GM23338 (cell line): ENCODE data around the gene ZFYVE28. TPM values are rescaled to one million over a fixed set of nuclear protein-coding genes. Genes with fewer than 3 reads are reported as not detected.

Source experiments
- ATAC-seq: fragments of 200-7000 bp; cut with Tn5 transposase; 3 replicates; pipeline ENCODE4 v1.9.1; 2020
- DNase-seq: peaks from one replicate; pipeline ENCODE4 v3.0.0-alpha.2; 2015; ENCODE audit warnings: low spot score
- H2AFZ ChIP-seq: fragments of 200-600 bp; sonication (generic); 2 replicates; pipeline ENCODE4 v1.8.0; 2016; ENCODE audit warnings: antibody characterized with exemption, mild to moderate bottlenecking, moderate library complexity
- H3F3A ChIP-seq: fragments of 200-600 bp; sonication (generic); replicated peaks from 2 replicates; pipeline ENCODE4 v1.8.0; 2017; ENCODE audit warnings: antibody characterized with exemption, mixed run types, low read depth
- H3K27ac ChIP-seq: fragments of 200-600 bp; sonication (generic); 2 replicates; pipeline ENCODE4 v1.6.1; 2016; ENCODE audit warnings: low read depth
- H3K27me3 ChIP-seq: fragments of 200-600 bp; sonication (generic); 2 replicates; pipeline ENCODE4 v1.8.0; 2016; ENCODE audit warnings: mild to moderate bottlenecking, mixed run types, moderate library complexity; ENCODE audit not compliant: insufficient read depth
- H3K36me3 ChIP-seq: fragments of 200-600 bp; sonication (generic); 2 replicates; pipeline ENCODE4 v1.8.0; 2016; ENCODE audit warnings: mild to moderate bottlenecking; ENCODE audit not compliant: insufficient read depth
- H3K4me1 ChIP-seq: fragments of 200-600 bp; sonication (generic); 2 replicates; pipeline ENCODE4 v1.8.0; 2016; ENCODE audit warnings: mild to moderate bottlenecking, moderate library complexity; ENCODE audit not compliant: insufficient read depth
- H3K4me2 ChIP-seq: fragments of 200-600 bp; sonication (generic); 2 replicates; pipeline ENCODE4 v1.7.1; 2017; ENCODE audit warnings: mixed run types
- H3K4me3 ChIP-seq: fragments of 200-600 bp; sonication (generic); 2 replicates; pipeline ENCODE4 v1.6.1; 2016; ENCODE audit warnings: mixed run types
- H3K79me2 ChIP-seq: fragments of 200-600 bp; sonication (generic); replicated peaks from 2 replicates; pipeline ENCODE4 v1.8.0; 2017; ENCODE audit warnings: mild to moderate bottlenecking; ENCODE audit not compliant: insufficient read depth
- H3K9me2 ChIP-seq: fragments of 200-600 bp; sonication (generic); 2 replicates; pipeline ENCODE4 v1.8.0; 2017; ENCODE audit not compliant: insufficient read depth
- H4K20me1 ChIP-seq: fragments of 200-600 bp; sonication (generic); replicated peaks from 2 replicates; pipeline ENCODE4 v1.8.0; 2017; ENCODE audit warnings: mild to moderate bottlenecking; ENCODE audit not compliant: insufficient read depth
- H3K27ac Mint-ChIP-seq: 2 replicates; pipeline ENCODE4 v1.8.0; 2020; ENCODE audit warnings: inconsistent platforms, mild to moderate bottlenecking, moderate library complexity, mixed read lengths
- H3K27me3 Mint-ChIP-seq: 3 replicates; pipeline ENCODE4 v1.8.0; 2022; ENCODE audit warnings: low read depth, mild to moderate bottlenecking, moderate library complexity, mixed read lengths, inconsistent platforms; ENCODE audit not compliant: insufficient read depth, poor library complexity
- H3K36me3 Mint-ChIP-seq: 3 replicates; pipeline ENCODE4 v1.8.0; 2021; ENCODE audit warnings: low read depth, mild to moderate bottlenecking, inconsistent platforms, moderate library complexity, mixed read lengths
- H3K4me1 Mint-ChIP-seq: 3 replicates; pipeline ENCODE4 v1.8.0; 2020; ENCODE audit warnings: mild to moderate bottlenecking, inconsistent platforms, mixed read lengths
- H3K4me3 Mint-ChIP-seq: 3 replicates; pipeline ENCODE4 v1.8.0; 2021; ENCODE audit warnings: moderate library complexity, mild to moderate bottlenecking, inconsistent platforms, mixed read lengths
- H3K9me3 Mint-ChIP-seq: 3 replicates; pipeline ENCODE4 v1.8.0; 2020; ENCODE audit warnings: moderate library complexity, mild to moderate bottlenecking, inconsistent platforms, mixed read lengths
- CREB1 ChIP-seq: fragments of 250-450 bp; sonication (Bioruptor Pico); IDR thresholded peaks from 2 replicates; pipeline ENCODE4 v1.5.0; 2020; ENCODE audit warnings: low read depth, mild to moderate bottlenecking, moderate library complexity
- EZH2 ChIP-seq: fragments of 200-600 bp; sonication (generic); IDR thresholded peaks from one replicate; pipeline ENCODE4 v1.8.0; 2017; ENCODE audit warnings: antibody characterized with exemption, mild to moderate bottlenecking, low read depth; ENCODE audit not compliant: unreplicated experiment
- EZH2phosphoT487 ChIP-seq: fragments of 200-600 bp; sonication (generic); IDR thresholded peaks from one replicate; pipeline ENCODE4 v1.8.1; 2018; ENCODE audit warnings: antibody characterized with exemption; ENCODE audit not compliant: unreplicated experiment
- JUNB ChIP-seq: IDR thresholded peaks from one replicate; pipeline ENCODE4 v1.6.1; 2016; ENCODE audit warnings: antibody characterized with exemption; ENCODE audit not compliant: unreplicated experiment
- NANOG ChIP-seq: IDR thresholded peaks from 2 replicates; pipeline ENCODE4 v1.6.1; 2016; ENCODE audit warnings: antibody characterized with exemption, borderline replicate concordance
- POLR2AphosphoS5 ChIP-seq: IDR thresholded peaks from 2 replicates; pipeline ENCODE4 v1.6.1; 2016; ENCODE audit warnings: antibody characterized with exemption, low read depth
- STAT1 ChIP-seq: IDR thresholded peaks from one replicate; pipeline ENCODE4 v1.6.1; 2016; ENCODE audit warnings: antibody characterized with exemption; ENCODE audit not compliant: unreplicated experiment
- ZNF114 ChIP-seq: fragments of 250-450 bp; sonication (Bioruptor Pico); IDR thresholded peaks from 2 replicates; pipeline ENCODE4 v1.5.0; 2020; ENCODE audit warnings: mild to moderate bottlenecking, moderate library complexity
- ZNF331 ChIP-seq: fragments of 250-450 bp; sonication (Bioruptor Pico); IDR thresholded peaks from 2 replicates; pipeline ENCODE4 v1.5.0; 2020; ENCODE audit warnings: low read depth, mild to moderate bottlenecking, moderate library complexity
- polyA plus RNA-seq: library from polyadenylated mRNA; unstranded; fragments of >200 nt; fragmentation: Nextera tagmentation; extraction: Ambion mirVana; gene quantifications from 2 replicates; pipeline ENCODE4 v1.2.1, GENCODE V29; 2016
- total RNA-seq: library from RNA; depleted of rRNA; stranded (reverse); fragments of >200 nt; shearing (Covaris generic); gene quantifications from 2 replicates; pipeline ENCODE4 v1.2.3, GENCODE V29; 2014
- TF ChIP-seq, protein P1 (sequence below), 2 experiments: fragments of 200-600 bp in 1 of 2; sonication (generic) in 1 of 2; conservative IDR thresholded peaks; 2 replicates each; pipeline versions ENCODE4 v1.5.1 to v1.6.1; 2016 to 2017; ENCODE audit warnings: antibody characterized with exemption in 2 of 2, low read depth in 2 of 2, mild to moderate bottlenecking in 2 of 2, moderate library complexity in 1 of 2
- TF ChIP-seq, protein P2 (sequence below): fragments of 250-450 bp; sonication (Bioruptor Pico); IDR thresholded peaks from 2 replicates; pipeline ENCODE4 v1.5.0; 2020; ENCODE audit warnings: mild to moderate bottlenecking, moderate library complexity
- TF ChIP-seq, protein P3 (sequence below): IDR thresholded peaks from 2 replicates; pipeline ENCODE4 v1.6.1; 2016; ENCODE audit warnings: antibody characterized with exemption
- TF ChIP-seq, protein P4 (sequence below): IDR thresholded peaks from one replicate; pipeline ENCODE4 v1.6.1; 2018; ENCODE audit warnings: antibody characterized with exemption; ENCODE audit not compliant: unreplicated experiment

The ZFYVE28 gene
- total and polyA plus RNA-seq, 2 experiments from 2014 or later, result 2.6 to 4.6 TPM

DNA sequence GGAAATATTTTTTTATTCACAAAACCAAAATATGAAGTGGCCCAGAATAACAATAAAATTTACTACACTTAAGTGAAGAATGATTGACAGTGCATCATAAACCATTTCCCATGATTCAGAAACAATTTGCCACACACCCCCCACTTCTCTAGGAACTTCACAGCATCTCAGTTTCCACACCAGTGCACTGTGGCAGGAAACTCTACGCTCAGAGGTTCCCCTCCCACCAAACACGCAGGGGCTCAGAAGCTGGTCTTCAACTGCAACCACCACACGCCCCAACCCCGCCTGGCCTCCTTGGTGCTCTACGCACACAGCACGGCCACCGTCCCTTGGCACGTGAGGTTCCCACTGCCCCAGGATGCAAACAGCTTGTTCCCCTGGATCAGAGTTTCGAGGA is 63.7 kb downstream of the ZFYVE28 start:
- Mint-ChIP-seq H3K36me3 (no peaks in the 10 kb centered on the region), H3K4me3 (no peak overlapping the region), H3K27me3 (peaks cover 12% of the 10 kb centered on the region), H3K9me3 (no peaks in the 10 kb centered on the region; the same call in 2 of the 3 replicates), H3K27ac (no peak overlapping the region), H3K4me1 (no peaks in the 10 kb centered on the region; the same call in 1 of the 3 replicates)
- DNase-seq, result no peak
- Histone ChIP-seq H2AFZ (no peak overlapping the region), H3K4me2 (no peak overlapping the region), H3K36me3 (no peaks in the 10 kb centered on the region), H3K27me3 (no peaks in the 10 kb centered on the region), H3F3A (no peaks in the 10 kb centered on the region), H3K27ac (no peak overlapping the region), H4K20me1 (no peaks in the 10 kb centered on the region), H3K4me3 (no peak overlapping the region), H3K9me2 (no peaks in the 10 kb centered on the region), H3K4me1 (no peaks in the 10 kb centered on the region), H3K79me2 (no peaks in the 10 kb centered on the region)
- TF ChIP-seq EZH2 (no peak), CREB1 (no peak), EZH2phosphoT487 (no peak), NANOG (no peak), ZNF114 (CRISPR knock-in tag) (no peak), STAT1 (no peak), JUNB (no peak), ZNF331 (CRISPR knock-in tag) (no peak), POLR2AphosphoS5 (no peak)
- TF ChIP-seq, protein P1, sequence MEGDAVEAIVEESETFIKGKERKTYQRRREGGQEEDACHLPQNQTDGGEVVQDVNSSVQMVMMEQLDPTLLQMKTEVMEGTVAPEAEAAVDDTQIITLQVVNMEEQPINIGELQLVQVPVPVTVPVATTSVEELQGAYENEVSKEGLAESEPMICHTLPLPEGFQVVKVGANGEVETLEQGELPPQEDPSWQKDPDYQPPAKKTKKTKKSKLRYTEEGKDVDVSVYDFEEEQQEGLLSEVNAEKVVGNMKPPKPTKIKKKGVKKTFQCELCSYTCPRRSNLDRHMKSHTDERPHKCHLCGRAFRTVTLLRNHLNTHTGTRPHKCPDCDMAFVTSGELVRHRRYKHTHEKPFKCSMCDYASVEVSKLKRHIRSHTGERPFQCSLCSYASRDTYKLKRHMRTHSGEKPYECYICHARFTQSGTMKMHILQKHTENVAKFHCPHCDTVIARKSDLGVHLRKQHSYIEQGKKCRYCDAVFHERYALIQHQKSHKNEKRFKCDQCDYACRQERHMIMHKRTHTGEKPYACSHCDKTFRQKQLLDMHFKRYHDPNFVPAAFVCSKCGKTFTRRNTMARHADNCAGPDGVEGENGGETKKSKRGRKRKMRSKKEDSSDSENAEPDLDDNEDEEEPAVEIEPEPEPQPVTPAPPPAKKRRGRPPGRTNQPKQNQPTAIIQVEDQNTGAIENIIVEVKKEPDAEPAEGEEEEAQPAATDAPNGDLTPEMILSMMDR (conservative IDR thresholded peaks at IDR 0.05; ENCODE audit: low read depth in 2 of 2), result no peak
- TF ChIP-seq, protein P2, sequence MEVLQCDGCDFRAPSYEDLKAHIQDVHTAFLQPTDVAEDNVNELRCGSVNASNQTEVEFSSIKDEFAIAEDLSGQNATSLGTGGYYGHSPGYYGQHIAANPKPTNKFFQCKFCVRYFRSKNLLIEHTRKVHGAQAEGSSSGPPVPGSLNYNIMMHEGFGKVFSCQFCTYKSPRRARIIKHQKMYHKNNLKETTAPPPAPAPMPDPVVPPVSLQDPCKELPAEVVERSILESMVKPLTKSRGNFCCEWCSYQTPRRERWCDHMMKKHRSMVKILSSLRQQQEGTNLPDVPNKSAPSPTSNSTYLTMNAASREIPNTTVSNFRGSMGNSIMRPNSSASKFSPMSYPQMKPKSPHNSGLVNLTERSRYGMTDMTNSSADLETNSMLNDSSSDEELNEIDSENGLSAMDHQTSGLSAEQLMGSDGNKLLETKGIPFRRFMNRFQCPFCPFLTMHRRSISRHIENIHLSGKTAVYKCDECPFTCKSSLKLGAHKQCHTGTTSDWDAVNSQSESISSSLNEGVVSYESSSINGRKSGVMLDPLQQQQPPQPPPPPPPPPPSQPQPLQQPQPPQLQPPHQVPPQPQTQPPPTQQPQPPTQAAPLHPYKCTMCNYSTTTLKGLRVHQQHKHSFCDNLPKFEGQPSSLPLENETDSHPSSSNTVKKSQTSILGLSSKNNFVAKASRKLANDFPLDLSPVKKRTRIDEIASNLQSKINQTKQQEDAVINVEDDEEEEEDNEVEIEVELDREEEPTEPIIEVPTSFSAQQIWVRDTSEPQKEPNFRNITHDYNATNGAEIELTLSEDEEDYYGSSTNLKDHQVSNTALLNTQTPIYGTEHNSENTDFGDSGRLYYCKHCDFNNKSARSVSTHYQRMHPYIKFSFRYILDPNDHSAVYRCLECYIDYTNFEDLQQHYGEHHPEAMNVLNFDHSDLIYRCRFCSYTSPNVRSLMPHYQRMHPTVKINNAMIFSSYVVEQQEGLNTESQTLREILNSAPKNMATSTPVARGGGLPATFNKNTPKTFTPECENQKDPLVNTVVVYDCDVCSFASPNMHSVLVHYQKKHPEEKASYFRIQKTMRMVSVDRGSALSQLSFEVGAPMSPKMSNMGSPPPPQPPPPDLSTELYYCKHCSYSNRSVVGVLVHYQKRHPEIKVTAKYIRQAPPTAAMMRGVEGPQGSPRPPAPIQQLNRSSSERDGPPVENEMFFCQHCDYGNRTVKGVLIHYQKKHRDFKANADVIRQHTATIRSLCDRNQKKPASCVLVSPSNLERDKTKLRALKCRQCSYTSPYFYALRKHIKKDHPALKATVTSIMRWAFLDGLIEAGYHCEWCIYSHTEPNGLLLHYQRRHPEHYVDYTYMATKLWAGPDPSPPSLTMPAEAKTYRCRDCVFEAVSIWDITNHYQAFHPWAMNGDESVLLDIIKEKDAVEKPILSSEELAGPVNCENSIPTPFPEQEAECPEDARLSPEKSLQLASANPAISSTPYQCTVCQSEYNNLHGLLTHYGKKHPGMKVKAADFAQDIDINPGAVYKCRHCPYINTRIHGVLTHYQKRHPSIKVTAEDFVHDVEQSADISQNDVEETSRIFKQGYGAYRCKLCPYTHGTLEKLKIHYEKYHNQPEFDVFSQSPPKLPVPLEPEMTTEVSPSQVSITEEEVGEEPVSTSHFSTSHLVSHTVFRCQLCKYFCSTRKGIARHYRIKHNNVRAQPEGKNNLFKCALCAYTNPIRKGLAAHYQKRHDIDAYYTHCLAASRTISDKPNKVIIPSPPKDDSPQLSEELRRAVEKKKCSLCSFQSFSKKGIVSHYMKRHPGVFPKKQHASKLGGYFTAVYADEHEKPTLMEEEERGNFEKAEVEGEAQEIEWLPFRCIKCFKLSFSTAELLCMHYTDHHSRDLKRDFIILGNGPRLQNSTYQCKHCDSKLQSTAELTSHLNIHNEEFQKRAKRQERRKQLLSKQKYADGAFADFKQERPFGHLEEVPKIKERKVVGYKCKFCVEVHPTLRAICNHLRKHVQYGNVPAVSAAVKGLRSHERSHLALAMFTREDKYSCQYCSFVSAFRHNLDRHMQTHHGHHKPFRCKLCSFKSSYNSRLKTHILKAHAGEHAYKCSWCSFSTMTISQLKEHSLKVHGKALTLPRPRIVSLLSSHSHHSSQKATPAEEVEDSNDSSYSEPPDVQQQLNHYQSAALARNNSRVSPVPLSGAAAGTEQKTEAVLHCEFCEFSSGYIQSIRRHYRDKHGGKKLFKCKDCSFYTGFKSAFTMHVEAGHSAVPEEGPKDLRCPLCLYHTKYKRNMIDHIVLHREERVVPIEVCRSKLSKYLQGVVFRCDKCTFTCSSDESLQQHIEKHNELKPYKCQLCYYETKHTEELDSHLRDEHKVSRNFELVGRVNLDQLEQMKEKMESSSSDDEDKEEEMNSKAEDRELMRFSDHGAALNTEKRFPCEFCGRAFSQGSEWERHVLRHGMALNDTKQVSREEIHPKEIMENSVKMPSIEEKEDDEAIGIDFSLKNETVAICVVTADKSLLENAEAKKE (CRISPR knock-in tag), result no peak
- TF ChIP-seq, protein P3, sequence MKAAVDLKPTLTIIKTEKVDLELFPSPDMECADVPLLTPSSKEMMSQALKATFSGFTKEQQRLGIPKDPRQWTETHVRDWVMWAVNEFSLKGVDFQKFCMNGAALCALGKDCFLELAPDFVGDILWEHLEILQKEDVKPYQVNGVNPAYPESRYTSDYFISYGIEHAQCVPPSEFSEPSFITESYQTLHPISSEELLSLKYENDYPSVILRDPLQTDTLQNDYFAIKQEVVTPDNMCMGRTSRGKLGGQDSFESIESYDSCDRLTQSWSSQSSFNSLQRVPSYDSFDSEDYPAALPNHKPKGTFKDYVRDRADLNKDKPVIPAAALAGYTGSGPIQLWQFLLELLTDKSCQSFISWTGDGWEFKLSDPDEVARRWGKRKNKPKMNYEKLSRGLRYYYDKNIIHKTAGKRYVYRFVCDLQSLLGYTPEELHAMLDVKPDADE, result no peak
- TF ChIP-seq, protein P4, sequence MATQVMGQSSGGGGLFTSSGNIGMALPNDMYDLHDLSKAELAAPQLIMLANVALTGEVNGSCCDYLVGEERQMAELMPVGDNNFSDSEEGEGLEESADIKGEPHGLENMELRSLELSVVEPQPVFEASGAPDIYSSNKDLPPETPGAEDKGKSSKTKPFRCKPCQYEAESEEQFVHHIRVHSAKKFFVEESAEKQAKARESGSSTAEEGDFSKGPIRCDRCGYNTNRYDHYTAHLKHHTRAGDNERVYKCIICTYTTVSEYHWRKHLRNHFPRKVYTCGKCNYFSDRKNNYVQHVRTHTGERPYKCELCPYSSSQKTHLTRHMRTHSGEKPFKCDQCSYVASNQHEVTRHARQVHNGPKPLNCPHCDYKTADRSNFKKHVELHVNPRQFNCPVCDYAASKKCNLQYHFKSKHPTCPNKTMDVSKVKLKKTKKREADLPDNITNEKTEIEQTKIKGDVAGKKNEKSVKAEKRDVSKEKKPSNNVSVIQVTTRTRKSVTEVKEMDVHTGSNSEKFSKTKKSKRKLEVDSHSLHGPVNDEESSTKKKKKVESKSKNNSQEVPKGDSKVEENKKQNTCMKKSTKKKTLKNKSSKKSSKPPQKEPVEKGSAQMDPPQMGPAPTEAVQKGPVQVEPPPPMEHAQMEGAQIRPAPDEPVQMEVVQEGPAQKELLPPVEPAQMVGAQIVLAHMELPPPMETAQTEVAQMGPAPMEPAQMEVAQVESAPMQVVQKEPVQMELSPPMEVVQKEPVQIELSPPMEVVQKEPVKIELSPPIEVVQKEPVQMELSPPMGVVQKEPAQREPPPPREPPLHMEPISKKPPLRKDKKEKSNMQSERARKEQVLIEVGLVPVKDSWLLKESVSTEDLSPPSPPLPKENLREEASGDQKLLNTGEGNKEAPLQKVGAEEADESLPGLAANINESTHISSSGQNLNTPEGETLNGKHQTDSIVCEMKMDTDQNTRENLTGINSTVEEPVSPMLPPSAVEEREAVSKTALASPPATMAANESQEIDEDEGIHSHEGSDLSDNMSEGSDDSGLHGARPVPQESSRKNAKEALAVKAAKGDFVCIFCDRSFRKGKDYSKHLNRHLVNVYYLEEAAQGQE, result no peak
- no peak for ATAC-seq
